HL-60/S4 (cell line): Measurements from ENCODE around the gene WDR48.

Experiments used
- in situ Hi-C: fragments of 300-500 bp; cut with MboI; formaldehyde crosslinking; loops from 2 replicates; pipeline ENCODE4 v1.14.3; 2022; ENCODE audit warnings: low sequenced_read_pairs

The WDR48 gene

GRCh38 chr3:39062180-39062579 is 10.4 kb downstream of the WDR48 start:
- in situ Hi-C loops, result no loop called here

GRCh38 chr3:39063143-39063542 is 11.3 kb downstream of the WDR48 start:
- in situ Hi-C loops, result no loop called here

GRCh38 chr3:39064646-39065045 is 12.8 kb downstream of the WDR48 start:
- in situ Hi-C loops, result no loop called here

- in situ Hi-C loops, result no loop called here
Observed at GRCh38 chr3:39065197-39065596, 13.4 kb downstream of the WDR48 start.

GRCh38 chr3:39067286-39067685 is 15.5 kb downstream of the WDR48 start:
- in situ Hi-C loops, result no loop called here

- in situ Hi-C loops, result no loop called here
Observed at GRCh38 chr3:39068556-39068955, 16.7 kb downstream of the WDR48 start.

- in situ Hi-C loops, result loop anchor here (25.0 kb wide), 1 partner anchor 211 kb away; the partner anchor contains the start of gene CX3CR1
Observed at GRCh38 chr3:39075910-39076309, 24.1 kb downstream of the WDR48 start.

- in situ Hi-C loops, result loop anchor here (25.0 kb wide), 1 partner anchor 208 kb away; the partner anchor contains the start of gene CX3CR1
Observed at GRCh38 chr3:39079530-39079929, 27.7 kb downstream of the WDR48 start.

- in situ Hi-C loops, result loop anchor here (25.0 kb wide), 1 partner anchor 207 kb away; the partner anchor contains the start of gene CX3CR1
Observed at GRCh38 chr3:39080026-39080425, 28.2 kb downstream of the WDR48 start.

- in situ Hi-C loops, result loop anchor here (25.0 kb wide), 1 partner anchor 205 kb away; the partner anchor contains the start of gene CX3CR1
Observed at GRCh38 chr3:39082666-39083313, 31.0 kb downstream of the WDR48 start.

GRCh38 chr3:39086144-39086543 is 34.3 kb downstream of the WDR48 start:
- in situ Hi-C loops, result loop anchor here (25.0 kb wide), 1 partner anchor 201 kb away; the partner anchor contains the start of gene CX3CR1

- in situ Hi-C loops, result loop anchor here (25.0 kb wide), 1 partner anchor 199 kb away; the partner anchor contains the start of gene CX3CR1
Observed at GRCh38 chr3:39088456-39088855, 36.6 kb downstream of the WDR48 start.

GRCh38 chr3:39088889-39089288 is 37.1 kb downstream of the WDR48 start:
- in situ Hi-C loops, result loop anchor here (25.0 kb wide), 1 partner anchor 198 kb away; the partner anchor contains the start of gene CX3CR1

- in situ Hi-C loops, result loop anchor here (25.0 kb wide), 1 partner anchor 196 kb away; the partner anchor contains the start of gene CX3CR1
Observed at GRCh38 chr3:39090922-39091321, 39.1 kb downstream of the WDR48 start.

- in situ Hi-C loops, result loop anchor here (25.0 kb wide), 1 partner anchor 192 kb away; the partner anchor contains the start of gene CX3CR1
Observed at GRCh38 chr3:39094851-39095677, 43.2 kb downstream of the WDR48 start.

GRCh38 chr3:39095778-39096177 is 44.0 kb downstream of the WDR48 start:
- in situ Hi-C loops, result loop anchor here (25.0 kb wide), 1 partner anchor 192 kb away; the partner anchor contains the start of gene CX3CR1

- in situ Hi-C loops, result loop anchor here (25.0 kb wide), 1 partner anchor 191 kb away; the partner anchor contains the start of gene CX3CR1
Observed at GRCh38 chr3:39096775-39097174, 45.0 kb downstream of the WDR48 start.

GRCh38 chr3:39097716-39098472 is 46.1 kb downstream of the WDR48 start:
- in situ Hi-C loops, result loop anchor here (25.0 kb wide), 1 partner anchor 189 kb away; the partner anchor contains the start of gene CX3CR1

GRCh38 chr3:39098473-39099000 is 46.7 kb downstream of the WDR48 start:
- in situ Hi-C loops, result loop anchor here (25.0 kb wide), 1 partner anchor 189 kb away; the partner anchor contains the start of gene CX3CR1

GRCh38 chr3:39099242-39099641 is 47.4 kb downstream of the WDR48 start:
- in situ Hi-C loops, result loop anchor here (25.0 kb wide), 1 partner anchor 188 kb away; the partner anchor contains the start of gene CX3CR1
